Spleen (tissue), 11 donors: Measurements from ENCODE around the gene CCDC174. TPM values are rescaled to one million over a fixed set of nuclear protein-coding genes. Genes with fewer than 3 reads are reported as not detected.

Source experiments
- DNase-seq: peaks from one replicate; pipeline ENCODE4 v3.0.0-alpha.2; 2020
- H3K27ac ChIP-seq, 8 donors: fragments of 200-600 bp; sonication (generic) in 7 of 8; 1 replicate in 4 of 8; 2 replicates in 4 of 8; pipeline versions ENCODE4 v1.5.0 to v1.8.0; 2016 to 2021; ENCODE audit warnings: inconsistent platforms in 4 of 8, mild to moderate bottlenecking in 4 of 8, moderate library complexity in 1 of 8
- H3K27me3 ChIP-seq, 7 donors: fragments of 200-600 bp; sonication (generic) in 6 of 7; replicated peaks in 1 of 7; 1 replicate in 4 of 7; 2 replicates in 3 of 7; pipeline versions ENCODE4 v1.5.0 to v1.8.0; 2016 to 2021; ENCODE audit warnings: inconsistent platforms in 3 of 7, mild to moderate bottlenecking in 1 of 7
- H3K36me3 ChIP-seq, 6 donors: fragments of 200-600 bp; sonication (generic) in 5 of 6; 1 replicate in 4 of 6; 2 replicates in 2 of 6; pipeline versions ENCODE4 v1.5.0 to v1.8.0; 2016 to 2021; ENCODE audit warnings: inconsistent platforms in 2 of 6
- H3K4me1 ChIP-seq, 6 donors: fragments of 200-600 bp; sonication (generic) in 5 of 6; 1 replicate in 3 of 6; 2 replicates in 3 of 6; pipeline versions ENCODE4 v1.5.0 to v1.8.0; 2016 to 2021; ENCODE audit warnings: inconsistent platforms in 3 of 6
- H3K4me3 ChIP-seq, 8 donors: fragments of 200-600 bp; sonication (generic) in 7 of 8; 1 replicate in 4 of 8; 2 replicates in 4 of 8; pipeline versions ENCODE4 v1.5.0 to v1.8.0; 2016 to 2021; ENCODE audit warnings: inconsistent platforms in 4 of 8, mild to moderate bottlenecking in 4 of 8, moderate library complexity in 2 of 8
- H3K9me3 ChIP-seq, 8 donors: fragments of 200-600 bp; sonication (generic) in 7 of 8; 1 replicate in 4 of 8; 2 replicates in 4 of 8; pipeline versions ENCODE4 v1.5.0 to v1.8.0; 2016 to 2021; ENCODE audit warnings: inconsistent platforms in 4 of 8
- CTCF ChIP-seq, 11 experiments: fragments of 200-600 bp in 7 of 11; fragments of 450-650 bp in 4 of 11; sonication (generic) in 4 of 11; IDR thresholded peaks in 8 of 11; conservative IDR thresholded peaks in 3 of 11; 1 replicate in 7 of 11; 2 replicates in 4 of 11; pipeline versions ENCODE4 v1.4.0 to v1.8.0; 2016 to 2021; ENCODE audit warnings: antibody characterized with exemption in 11 of 11, inconsistent platforms in 4 of 11, mild to moderate bottlenecking in 1 of 11
- POLR2A ChIP-seq, 3 donors: fragments of 450-650 bp; IDR thresholded peaks; one replicate each; pipeline ENCODE4 v1.5.1; 2017; ENCODE audit warnings: antibody characterized with exemption in 3 of 3, mild to moderate bottlenecking in 1 of 3
- POLR2AphosphoS5 ChIP-seq, 3 donors: sonication (generic); formaldehyde crosslinking; IDR thresholded peaks; one replicate each; pipeline ENCODE4 v1.5.1; 2017; ENCODE audit warnings: antibody characterized with exemption in 3 of 3
- WGBS, 5 donors: extraction: QIAGEN DNeasy Blood & Tissue Kit in 3 of 5; methylation state at CpG; one replicate each; pipeline versions ENCODE4 v1.1.5 to v1.1.7; 2013 to 2018; 5-methylcytosine and 5-hydroxymethylcytosine counted together
- intact Hi-C: fragments of 100-400 bp; cut with DNase I; formaldehyde crosslinking; loops from one replicate; pipeline ENCODE4 v1.15.0; 2023; ENCODE audit warnings: low total_unique reads
- polyA plus RNA-seq, 3 donors: library from polyadenylated mRNA; stranded (reverse); fragments of 200-250 nt; gene quantifications; one replicate each; pipeline ENCODE4 v1.2.1, GENCODE V29; 2013
- total RNA-seq, 7 donors: library from RNA; depleted of rRNA in 3 of 7; stranded (reverse); fragments of >200 nt in 3 of 7; fragmentation: NEBNext Ultra II Directional in 4 of 7; extraction: Animal tissue kit (Norgen Biotek cat#: 25700) in 4 of 7; gene quantifications; one replicate each; pipeline versions ENCODE4 v1.1.0 to v1.2.1, GENCODE V29; 2016 to 2021
- donor health status: healthy with polysubstance abuse.
- donor health status: DM: no; HTN: no; CAD: no; lungs with moderate emphysema.
- donor health status: DM: no; HTN: no; CAD: no.
- donor health status: Bipolar disorder and iron deficiency.
- donor health status: healthy.
- donor health status: DM: no; HTN: no; CAD: no.
- donor health status: DM: yes; HTN: yes; CAD: no.

The CCDC174 gene
- total and polyA plus RNA-seq, 10 donors: 14.0 to 41.0 (median 29.2) TPM

DNA sequence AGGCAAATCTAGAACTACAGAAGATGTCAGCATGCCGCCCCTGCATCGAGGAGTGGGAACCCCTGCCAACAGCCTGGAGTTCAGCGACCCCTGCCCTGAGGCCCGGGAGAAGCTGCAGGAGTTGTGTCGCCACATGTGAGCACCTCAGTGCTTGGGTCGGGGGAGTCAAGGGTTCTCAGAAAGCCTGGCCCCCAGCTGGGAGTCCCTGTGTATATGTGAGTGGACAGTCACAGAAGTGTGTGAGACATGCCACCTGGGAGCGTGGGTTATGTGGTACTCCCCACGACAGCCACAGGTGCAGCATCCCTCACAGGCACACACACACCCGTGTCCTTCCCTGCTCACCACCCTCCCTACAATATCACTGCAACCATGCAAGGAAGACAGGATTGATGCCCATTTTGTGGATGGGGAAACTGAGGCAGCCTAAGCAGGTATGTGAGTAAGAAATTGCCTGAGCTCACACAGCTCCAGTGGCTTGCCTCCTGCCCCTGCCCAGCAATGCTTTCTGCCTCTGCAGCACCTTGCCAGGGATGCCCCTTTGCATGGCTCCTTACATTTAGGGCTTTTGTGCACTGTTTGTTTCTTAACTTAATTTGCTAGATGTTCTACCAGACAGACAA is 51.7 kb downstream of the CCDC174 start:
- Histone ChIP-seq H3K4me1 (no peaks in the 10 kb centered on the region), H3K27me3 (no peaks in the 10 kb centered on the region), H3K4me3 (no peak overlapping the region), H3K9me3 (peaks cover 0 to 3% (median 0%) of the 10 kb centered on the region in 8 donors), H3K27ac (no peak overlapping the region), H3K36me3 (no peaks in the 10 kb centered on the region)
- intact Hi-C loops: no loop called here
- no peak for DNase-seq
- 89 to 93% (median 89%) methylated on average over 7 to 9 of the region's 9 CpGs for WGBS, 5 donors
- TF ChIP-seq POLR2AphosphoS5 (IDR thresholded peaks at IDR 0.05) (no peak), POLR2A (IDR thresholded peaks at IDR 0.05) (no peak), CTCF (IDR thresholded peaks at IDR 0.05 in 8 of 11, conservative IDR thresholded peaks at IDR 0.05 in 3 of 11) (no peak)

- no peak overlapping the region for H3K4me3 ChIP-seq
- no peak overlapping the region for H3K27ac ChIP-seq
- no peak for DNase-seq
- intact Hi-C loops: no loop called here
- no peaks in the 10 kb centered on the region for H3K36me3 ChIP-seq
- peaks cover 0 to 7% (median 0%) of the 10 kb centered on the region in 8 donors for H3K9me3 ChIP-seq
- no peaks in the 10 kb centered on the region for H3K4me1 ChIP-seq
- TF ChIP-seq POLR2AphosphoS5 (IDR thresholded peaks at IDR 0.05) (no peak), POLR2A (IDR thresholded peaks at IDR 0.05) (no peak), CTCF (IDR thresholded peaks at IDR 0.05 in 8 of 11, conservative IDR thresholded peaks at IDR 0.05 in 3 of 11) (no peak)
- no peaks in the 10 kb centered on the region for H3K27me3 ChIP-seq
- 87 to 96% (median 92%) methylated on average over 1 to 3 of the region's 3 CpGs for WGBS, 5 donors
Measured at GRCh38 chr3:14703791-14704190, 52.2 kb downstream of the CCDC174 start.

- TF ChIP-seq CTCF (IDR thresholded peaks at IDR 0.05 in 8 of 11, conservative IDR thresholded peaks at IDR 0.05 in 3 of 11) (no peak), POLR2A (IDR thresholded peaks at IDR 0.05) (no peak), POLR2AphosphoS5 (IDR thresholded peaks at IDR 0.05) (no peak)
- no peak for DNase-seq
- Histone ChIP-seq H3K4me3 (no peak overlapping the region), H3K9me3 (peaks cover 0 to 7% (median 0%) of the 10 kb centered on the region in 8 donors), H3K27ac (no peak overlapping the region), H3K4me1 (no peaks in the 10 kb centered on the region), H3K27me3 (no peaks in the 10 kb centered on the region), H3K36me3 (no peaks in the 10 kb centered on the region)
- intact Hi-C loops: no loop called here
- WGBS, 5 donors: 87 to 93% (median 89%) methylated on average over 5 of the region's 5 CpGs
Measured at GRCh38 chr3:14706096-14706495, 54.5 kb downstream of the CCDC174 start.

GRCh38 chr3:14716591-14716990 is 65.0 kb downstream of the CCDC174 start:
- 52 to 80% (median 56%) methylated on average over 1 of the region's 1 CpG for WGBS, 5 donors
- no peaks in the 10 kb centered on the region for H3K36me3 ChIP-seq
- TF ChIP-seq POLR2AphosphoS5 (IDR thresholded peaks at IDR 0.05): no peak
- no peak for TF ChIP-seq POLR2A (IDR thresholded peaks at IDR 0.05)
- no peak for TF ChIP-seq CTCF (IDR thresholded peaks at IDR 0.05 in 8 of 11, conservative IDR thresholded peaks at IDR 0.05 in 3 of 11)
- H3K27ac ChIP-seq: no peak overlapping the region
- no peak overlapping the region for H3K4me3 ChIP-seq
- intact Hi-C loops: no loop called here
- no peaks in the 10 kb centered on the region for H3K27me3 ChIP-seq
- H3K4me1 ChIP-seq: no peaks in the 10 kb centered on the region
- H3K9me3 ChIP-seq: peaks cover 0 to 23% (median 15%) of the 10 kb centered on the region in 8 donors
- DNase-seq: no peak
